ENCODE results near the gene AASS. TPM values are rescaled to one million over a fixed set of nuclear protein-coding genes. Genes with fewer than 3 reads are reported as not detected.
A peak's percentile ranks its signal among the peaks of the same experiment; 100 is the strongest.

AASS gene
- total RNA-seq, 1 donor from 2014 or later = 35.6 TPM

DNA sequence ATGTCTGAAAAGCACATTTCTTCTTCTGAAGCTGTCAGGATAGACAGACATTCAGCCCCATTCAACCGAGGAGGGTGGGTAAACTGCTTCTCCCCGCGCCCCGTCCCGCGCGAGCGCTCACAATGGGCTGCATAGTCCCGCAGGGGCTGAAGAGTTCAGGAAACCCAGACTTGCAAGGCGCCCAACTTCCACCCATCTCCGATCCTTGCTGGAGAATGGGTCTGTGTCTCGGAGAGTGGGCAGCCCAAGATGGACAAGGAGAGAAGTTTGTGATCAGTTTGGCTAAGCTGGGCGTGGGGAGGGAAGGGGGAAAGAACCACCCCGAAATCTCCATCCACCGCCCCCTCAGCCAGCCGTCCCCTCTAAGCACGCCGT is 686 bp downstream of the AASS start:
- H3K9me3 ChIP-seq = no peaks in the 10 kb centered on the region
- H3K27me3 ChIP-seq = no peaks in the 10 kb centered on the region
- DNase-seq (no peak), ATAC-seq (peak; percentile 28)
- intact Hi-C loops (cut with DNase I) = no loop called here
- peak overlapping the region; percentile 78 for H3K4me3 ChIP-seq
- no peak for TF ChIP-seq CTCF (IDR thresholded peaks at IDR 0.05)
- H3K36me3 ChIP-seq = no peaks in the 10 kb centered on the region
- peak overlapping the region; percentile 98 for H3K27ac ChIP-seq
- peaks cover 4% of the 10 kb centered on the region for H3K4me1 ChIP-seq

DNA sequence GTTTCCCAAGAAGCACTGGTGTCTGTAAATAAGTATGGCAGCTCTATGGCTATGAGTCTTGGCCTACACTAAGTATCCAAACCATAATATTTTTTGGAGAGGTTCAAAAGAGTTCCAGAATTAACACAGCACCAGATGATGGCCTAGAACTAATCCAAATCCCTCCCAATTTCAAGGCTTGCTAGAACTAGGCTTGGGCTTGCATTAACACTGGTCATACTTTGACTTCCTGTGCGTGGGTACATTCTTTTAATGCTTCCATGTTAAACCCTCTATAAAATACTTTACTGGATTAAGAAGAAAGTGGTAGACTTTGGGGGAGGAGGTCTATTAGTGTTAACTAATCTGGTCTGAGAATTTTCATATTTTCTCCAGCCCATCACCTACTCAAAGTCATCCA is 3.1 kb downstream of the AASS start:
- intact Hi-C loops (cut with DNase I) = no loop called here

GRCh38 chr7:122137251-122138077 is 6.6 kb downstream of the AASS start:
- DNase-seq (no peak), ATAC-seq (no peak)
- H3K4me1 ChIP-seq = peaks cover 10% of the 10 kb centered on the region
- intact Hi-C loops (cut with DNase I) = no loop called here
- no peaks in the 10 kb centered on the region for H3K9me3 ChIP-seq
- no peak overlapping the region for H3K27ac ChIP-seq
- no peaks in the 10 kb centered on the region for H3K36me3 ChIP-seq
- no peak for TF ChIP-seq CTCF (IDR thresholded peaks at IDR 0.05)
- no peaks in the 10 kb centered on the region for H3K27me3 ChIP-seq
- peak overlapping the region; percentile 43 for H3K4me3 ChIP-seq

More for the DNA sequence above, 3.1 kb downstream of the AASS start:
- no peaks in the 10 kb centered on the region for H3K9me3 ChIP-seq
- no peaks in the 10 kb centered on the region for H3K36me3 ChIP-seq
- H3K4me3 ChIP-seq = no peak overlapping the region
- H3K27me3 ChIP-seq = no peaks in the 10 kb centered on the region
- peaks cover 12% of the 10 kb centered on the region for H3K4me1 ChIP-seq
- ATAC-seq (no peak), DNase-seq (no peak)
- no peak overlapping the region for H3K27ac ChIP-seq
- no peak for TF ChIP-seq CTCF (IDR thresholded peaks at IDR 0.05)

- H3K4me1 ChIP-seq = peaks cover 10% of the 10 kb centered on the region
- H3K36me3 ChIP-seq = no peaks in the 10 kb centered on the region
- H3K4me3 ChIP-seq = peak overlapping the region; percentile 43
- no peak overlapping the region for H3K27ac ChIP-seq
- no peaks in the 10 kb centered on the region for H3K27me3 ChIP-seq
- intact Hi-C loops (cut with DNase I) = no loop called here
- DNase-seq = no peak
- TF ChIP-seq CTCF (IDR thresholded peaks at IDR 0.05) = no peak
- no peaks in the 10 kb centered on the region for H3K9me3 ChIP-seq
- ATAC-seq = no peak
Observed at GRCh38 chr7:122136639-122137245, 7.3 kb downstream of the AASS start.

GRCh38 chr7:122136078-122136477 is 8.0 kb downstream of the AASS start:
- H3K36me3 ChIP-seq = no peaks in the 10 kb centered on the region
- H3K9me3 ChIP-seq = no peaks in the 10 kb centered on the region
- intact Hi-C loops (cut with DNase I) = no loop called here
- peaks cover 10% of the 10 kb centered on the region for H3K4me1 ChIP-seq
- no peak overlapping the region for H3K27ac ChIP-seq
- no peak overlapping the region for H3K4me3 ChIP-seq
- H3K27me3 ChIP-seq = no peaks in the 10 kb centered on the region
- ATAC-seq (no peak), DNase-seq (no peak)
- TF ChIP-seq CTCF (IDR thresholded peaks at IDR 0.05) = no peak

Data from upper lobe of right lung (tissue), 1 donor.